Activated T-helper 17 cell treated with anti-CD3 and anti-CD28 coated beads, Interleukin-2, amount 50 U/mL, for 72 hours (primary cell): ENCODE data around the gene ODF4. TPM values are rescaled to one million over a fixed set of nuclear protein-coding genes. Genes with fewer than 3 reads are reported as not detected.
"Not testable (repeated sequence)": the region's sequence is repeated elsewhere in the genome, so short reads cannot be mapped to it uniquely, and the experiment has no call there.

Source experiments
- ATAC-seq: fragments of 150-1000 bp; cut with Tn5 transposase; replicated peaks from 2 replicates; pipeline ENCODE4 v1.10.0; 2021; ENCODE audit warnings: mild to moderate bottlenecking, moderate library complexity
- H3K27ac Mint-ChIP-seq: one replicate; pipeline ENCODE4 v1.8.0; 2022; ENCODE audit warnings: mixed read lengths
- H3K27me3 Mint-ChIP-seq: one replicate; pipeline ENCODE4 v1.8.0; 2022; ENCODE audit warnings: mixed read lengths
- H3K36me3 Mint-ChIP-seq: one replicate; pipeline ENCODE4 v1.8.0; 2022; ENCODE audit warnings: low read depth, mild to moderate bottlenecking, mixed read lengths
- H3K4me1 Mint-ChIP-seq: one replicate; pipeline ENCODE4 v1.8.0; 2022; ENCODE audit warnings: mixed read lengths
- H3K4me3 Mint-ChIP-seq: one replicate; pipeline ENCODE4 v1.8.0; 2022; ENCODE audit warnings: mild to moderate bottlenecking, mixed read lengths
- H3K9me3 Mint-ChIP-seq: one replicate; pipeline ENCODE4 v1.8.0; 2022; ENCODE audit warnings: mixed read lengths
- total RNA-seq, 2 donors: library from RNA; stranded (reverse); gene quantifications; one replicate each; pipeline ENCODE4 v1.2.3, GENCODE V29; 2022

The ODF4 gene
- total RNA-seq, 2 donors from 2014 or later: not detected

DNA sequence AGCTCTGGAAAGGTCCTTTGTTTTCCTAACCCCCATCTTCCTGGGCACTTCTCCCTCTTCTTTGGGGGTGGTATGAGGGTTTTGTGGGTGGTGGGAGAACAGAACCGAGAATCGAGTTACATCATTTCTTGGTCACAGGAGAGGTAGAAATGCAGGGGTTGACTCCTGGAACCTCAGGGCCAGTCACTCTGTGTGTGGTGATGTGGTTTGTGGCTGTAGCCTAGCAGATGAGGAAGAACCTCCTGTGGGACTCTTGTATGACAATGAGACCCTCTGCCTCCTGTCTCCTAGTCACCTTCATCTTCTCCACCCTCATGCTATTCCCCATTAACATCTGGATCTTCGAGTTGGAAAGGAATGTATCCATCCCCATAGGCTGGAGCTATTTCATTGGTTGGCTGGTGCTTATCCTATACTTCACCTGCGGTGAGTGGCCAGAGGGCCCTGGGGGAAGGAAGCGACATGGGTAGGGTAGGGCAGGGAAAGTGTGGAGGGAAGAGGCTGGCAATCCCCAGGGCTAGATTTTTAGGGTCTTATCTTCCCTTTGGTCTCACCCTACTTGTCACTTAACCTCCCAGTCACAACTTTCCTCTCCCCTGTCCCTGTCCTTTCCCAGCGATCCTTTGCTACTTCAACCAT lies 5.5 kb downstream of the ODF4 start:
- H3K4me1 Mint-ChIP-seq: no peaks in the 10 kb centered on the region
- no peak overlapping the region for H3K27ac Mint-ChIP-seq
- H3K36me3 Mint-ChIP-seq: no peaks in the 10 kb centered on the region
- H3K4me3 Mint-ChIP-seq: no peak overlapping the region
- H3K9me3 Mint-ChIP-seq: no peaks in the 10 kb centered on the region
- peak; percentile 69 for ATAC-seq
- H3K27me3 Mint-ChIP-seq: peaks cover 8% of the 10 kb centered on the region

- Mint-ChIP-seq H3K36me3 (no peaks in the 10 kb centered on the region), H3K4me1 (no peaks in the 10 kb centered on the region), H3K27me3 (peaks cover 8% of the 10 kb centered on the region), H3K4me3 (no peak overlapping the region), H3K27ac (no peak overlapping the region), H3K9me3 (no peaks in the 10 kb centered on the region)
- no peak for ATAC-seq
Measured at GRCh38 chr17:8345951-8346665, 6.5 kb downstream of the ODF4 start.

DNA sequence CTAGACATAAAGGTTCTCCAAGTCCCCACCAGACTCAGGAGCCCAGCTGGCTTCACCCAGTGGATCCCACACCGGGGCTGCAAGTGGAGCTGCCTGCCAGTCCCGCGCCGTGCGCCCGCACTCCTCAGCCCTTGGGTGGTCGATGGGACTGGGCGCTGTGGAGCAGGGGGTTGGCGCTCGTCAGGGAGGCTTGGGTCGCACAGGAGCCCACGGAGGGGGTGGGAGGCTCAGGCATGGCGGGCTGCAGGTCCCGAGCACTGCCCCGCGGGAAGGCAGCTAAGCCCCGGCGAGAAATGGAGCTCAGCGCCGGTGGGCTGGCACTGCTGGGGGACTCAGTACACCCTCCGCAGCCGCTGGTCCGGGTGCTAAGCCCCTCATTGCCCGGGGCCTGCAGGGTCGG lies 7.4 kb downstream of the ODF4 start:
- not testable (repeated sequence) for H3K4me3 Mint-ChIP-seq, H3K4me1 Mint-ChIP-seq, ATAC-seq, H3K36me3 Mint-ChIP-seq, H3K27me3 Mint-ChIP-seq, H3K9me3 Mint-ChIP-seq, H3K27ac Mint-ChIP-seq

DNA sequence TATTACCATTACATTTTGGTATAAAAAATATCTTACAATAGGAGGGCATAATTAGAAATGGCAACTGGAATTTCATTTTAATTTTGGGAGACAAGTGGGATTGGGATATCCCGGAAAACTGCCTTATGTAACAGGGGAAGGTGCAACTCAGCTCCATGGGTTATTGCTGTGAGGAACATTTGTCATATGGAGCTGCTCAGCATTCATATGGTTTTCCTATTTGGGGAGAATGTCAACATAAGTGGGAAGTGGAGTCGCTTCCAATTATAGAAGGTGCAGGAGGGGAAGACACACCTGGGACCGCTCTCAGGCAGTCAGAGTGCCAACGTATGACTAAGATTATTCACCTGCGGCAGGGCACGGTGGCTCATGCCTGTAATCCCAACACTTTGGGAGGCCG lies 10.7 kb downstream of the ODF4 start:
- Mint-ChIP-seq H3K36me3 (no peaks in the 10 kb centered on the region), H3K27ac (no peak overlapping the region), H3K9me3 (no peaks in the 10 kb centered on the region), H3K4me3 (no peak overlapping the region), H3K27me3 (peaks cover 8% of the 10 kb centered on the region), H3K4me1 (no peaks in the 10 kb centered on the region)
- no peak for ATAC-seq

DNA sequence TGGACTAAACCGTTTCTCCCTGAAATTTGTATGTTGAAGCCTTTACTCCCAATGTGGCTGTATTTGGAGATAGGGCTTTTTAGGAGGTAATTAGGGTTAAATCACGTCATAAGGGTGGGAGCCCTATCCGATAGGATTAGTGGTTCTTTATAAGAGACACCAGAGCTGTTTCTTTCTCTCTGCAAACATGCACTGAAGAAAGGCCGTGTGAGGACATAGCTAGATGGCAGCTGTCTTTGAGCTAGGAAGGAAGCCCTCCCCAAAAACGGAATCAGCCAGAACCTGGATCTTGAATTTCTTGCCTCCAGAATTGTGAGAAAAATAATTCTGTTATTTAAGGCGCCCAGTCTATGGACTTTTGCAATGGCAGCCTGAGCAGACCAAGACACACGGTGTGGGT lies 14.1 kb downstream of the ODF4 start:
- Mint-ChIP-seq H3K4me1 (no peaks in the 10 kb centered on the region), H3K9me3 (no peaks in the 10 kb centered on the region), H3K27me3 (no peaks in the 10 kb centered on the region), H3K4me3 (no peak overlapping the region), H3K36me3 (no peaks in the 10 kb centered on the region), H3K27ac (no peak overlapping the region)
- ATAC-seq: no peak

- no peak for ATAC-seq
- Mint-ChIP-seq H3K9me3 (no peaks in the 10 kb centered on the region), H3K36me3 (no peaks in the 10 kb centered on the region), H3K27me3 (no peaks in the 10 kb centered on the region), H3K27ac (no peak overlapping the region), H3K4me3 (no peak overlapping the region), H3K4me1 (no peaks in the 10 kb centered on the region)
Measured at GRCh38 chr17:8354236-8354635, 14.6 kb downstream of the ODF4 start.

GRCh38 chr17:8357910-8358309 lies 18.3 kb downstream of the ODF4 start:
- Mint-ChIP-seq H3K9me3 (no peaks in the 10 kb centered on the region), H3K36me3 (no peaks in the 10 kb centered on the region), H3K4me3 (no peak overlapping the region), H3K4me1 (peaks cover 12% of the 10 kb centered on the region), H3K27me3 (no peaks in the 10 kb centered on the region), H3K27ac (no peak overlapping the region)
- no peak for ATAC-seq

GRCh38 chr17:8359769-8360168 lies 20.1 kb downstream of the ODF4 start:
- no peak for ATAC-seq
- Mint-ChIP-seq H3K27ac (no peak overlapping the region), H3K9me3 (no peaks in the 10 kb centered on the region), H3K4me1 (peaks cover 12% of the 10 kb centered on the region), H3K27me3 (no peaks in the 10 kb centered on the region), H3K36me3 (no peaks in the 10 kb centered on the region), H3K4me3 (no peak overlapping the region)

- Mint-ChIP-seq H3K36me3 (no peaks in the 10 kb centered on the region), H3K27me3 (no peaks in the 10 kb centered on the region), H3K9me3 (no peaks in the 10 kb centered on the region), H3K4me3 (no peak overlapping the region), H3K4me1 (peaks cover 12% of the 10 kb centered on the region), H3K27ac (no peak overlapping the region)
- ATAC-seq: no peak
Measured at GRCh38 chr17:8360260-8360659, 20.6 kb downstream of the ODF4 start.

- Mint-ChIP-seq H3K27me3 (no peaks in the 10 kb centered on the region), H3K36me3 (no peaks in the 10 kb centered on the region), H3K27ac (no peak overlapping the region), H3K4me1 (peaks cover 12% of the 10 kb centered on the region), H3K4me3 (no peak overlapping the region), H3K9me3 (no peaks in the 10 kb centered on the region)
- ATAC-seq: no peak
Measured at GRCh38 chr17:8360751-8361150, 21.1 kb downstream of the ODF4 start.

DNA sequence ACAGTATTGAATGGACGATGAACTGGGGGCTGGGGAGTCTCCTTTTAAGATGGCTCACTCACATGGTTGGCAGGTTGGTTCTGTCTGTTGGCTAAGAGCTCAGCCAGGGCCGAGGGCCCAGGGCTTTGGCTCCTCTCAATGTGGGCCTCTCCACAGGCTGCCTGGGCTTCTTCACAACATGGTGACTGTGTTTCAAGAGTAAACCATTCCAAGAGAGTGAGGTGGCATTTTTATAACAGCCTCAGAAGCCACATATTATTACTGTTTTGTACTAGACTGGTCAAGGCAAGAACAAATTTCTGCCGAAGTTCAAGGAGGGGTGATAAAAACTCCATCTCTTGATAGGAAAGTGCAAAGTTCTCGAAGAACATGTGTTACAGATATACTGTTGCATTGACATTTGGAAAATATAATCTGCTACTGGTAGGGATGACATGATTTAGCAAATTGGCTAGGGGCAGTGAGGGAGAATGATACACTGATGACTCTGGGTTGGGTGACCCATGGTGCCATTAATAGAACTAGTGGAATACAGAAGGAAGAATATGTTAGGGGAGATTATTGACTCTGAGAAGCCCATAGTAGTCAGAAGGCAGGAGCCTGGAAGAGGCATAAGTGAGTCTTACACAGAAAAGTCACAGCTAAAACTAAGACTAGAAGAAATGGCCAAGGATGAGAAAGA lies 23.2 kb downstream of the ODF4 start:
- no peak for ATAC-seq
- H3K27ac Mint-ChIP-seq: no peak overlapping the region
- peaks cover 12% of the 10 kb centered on the region for H3K4me1 Mint-ChIP-seq

GRCh38 chr17:8365143-8365542 lies 25.5 kb downstream of the ODF4 start:
- Mint-ChIP-seq H3K27ac (no peak overlapping the region), H3K9me3 (no peaks in the 10 kb centered on the region), H3K27me3 (no peaks in the 10 kb centered on the region), H3K4me1 (peaks cover 5% of the 10 kb centered on the region), H3K36me3 (peaks cover 21% of the 10 kb centered on the region), H3K4me3 (no peak overlapping the region)
- no peak for ATAC-seq

More for the DNA sequence above, 23.2 kb downstream of the ODF4 start:
- peaks cover 4% of the 10 kb centered on the region for H3K36me3 Mint-ChIP-seq
- H3K27me3 Mint-ChIP-seq: no peaks in the 10 kb centered on the region
- H3K4me3 Mint-ChIP-seq: no peak overlapping the region
- no peaks in the 10 kb centered on the region for H3K9me3 Mint-ChIP-seq

- Mint-ChIP-seq H3K9me3 (no peaks in the 10 kb centered on the region), H3K4me1 (peaks cover under 1% of the 10 kb centered on the region), H3K36me3 (peaks cover 25% of the 10 kb centered on the region), H3K27ac (no peak overlapping the region), H3K4me3 (no peak overlapping the region), H3K27me3 (no peaks in the 10 kb centered on the region)
- ATAC-seq: no peak
Measured at GRCh38 chr17:8366231-8366630, 26.6 kb downstream of the ODF4 start.

- Mint-ChIP-seq H3K27me3 (no peaks in the 10 kb centered on the region), H3K4me3 (no peak overlapping the region), H3K36me3 (peaks cover 25% of the 10 kb centered on the region), H3K9me3 (no peaks in the 10 kb centered on the region), H3K4me1 (no peaks in the 10 kb centered on the region), H3K27ac (no peak overlapping the region)
- no peak for ATAC-seq
Measured at GRCh38 chr17:8368193-8368592, 28.6 kb downstream of the ODF4 start.

DNA sequence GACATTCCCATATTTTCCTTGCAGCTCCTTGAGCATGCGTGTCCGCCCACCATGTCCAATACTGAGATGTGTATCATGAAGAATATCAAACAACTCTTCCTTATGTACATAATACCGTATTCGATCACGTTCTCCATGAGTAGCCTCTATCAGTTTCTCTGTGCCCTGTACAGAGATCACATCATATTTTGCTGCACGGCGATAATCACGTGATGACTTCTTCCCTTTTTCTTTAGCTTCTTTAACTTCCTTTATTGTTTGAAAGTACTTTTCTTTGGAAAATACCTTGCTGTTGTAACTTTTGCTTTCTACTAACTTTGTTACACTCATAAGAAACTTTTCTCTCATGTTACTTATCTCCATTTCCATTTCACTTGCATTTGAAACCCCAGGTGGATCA lies 30.3 kb downstream of the ODF4 start:
- Mint-ChIP-seq H3K4me3 (no peak overlapping the region), H3K27me3 (no peaks in the 10 kb centered on the region), H3K27ac (peak overlapping the region; percentile 73), H3K4me1 (no peaks in the 10 kb centered on the region), H3K9me3 (no peaks in the 10 kb centered on the region), H3K36me3 (peaks cover 30% of the 10 kb centered on the region)
- ATAC-seq: no peak
